22Rv1 (cell line): ENCODE measurements around the gene BCKDHB.

Experiments used
- CTCF ChIP-seq: fragments of 450-650 bp; IDR thresholded peaks from 2 replicates; pipeline ENCODE4 v1.5.1; 2017; ENCODE audit warnings: mild to moderate bottlenecking
- ZFX ChIP-seq: fragments of 450-650 bp; IDR thresholded peaks from 2 replicates; pipeline ENCODE4 v1.6.1; 2017; ENCODE audit warnings: antibody characterized with exemption, borderline replicate concordance

DNA sequence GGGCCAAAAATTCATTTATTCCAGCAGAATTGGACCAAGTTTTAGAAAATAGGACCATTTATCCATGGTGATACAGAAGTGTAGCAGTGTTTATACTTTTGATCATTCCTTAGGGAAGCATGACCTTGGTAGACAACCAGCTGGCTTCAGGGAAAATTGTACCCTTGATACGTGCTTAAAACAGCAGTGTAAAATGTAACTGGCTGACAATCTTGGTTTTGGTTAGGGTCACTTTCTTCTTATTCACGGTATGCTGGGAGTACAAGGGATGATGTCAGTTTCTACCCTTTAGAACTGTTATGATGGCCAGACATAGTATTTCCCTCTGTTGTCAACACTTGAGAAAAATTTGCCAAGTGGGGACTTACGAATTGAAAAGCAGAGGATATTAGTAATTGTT, 157.1 kb downstream of the BCKDHB start:
- TF ChIP-seq CTCF = no peak
- TF ChIP-seq ZFX = no peak
